IMR-90 (cell line): Measurements from ENCODE around the gene ANO10. TPM values are rescaled to one million over a fixed set of nuclear protein-coding genes. Genes with fewer than 3 reads are reported as not detected.

Experiments used
- microRNA-seq, 2 experiments: library from miRNA; stranded (forward) in 1 of 2; unstranded in 1 of 2; fragments of 10-50 nt in 1 of 2; fragments of <30 nt in 1 of 2; gene quantifications in 1 of 2; microRNA quantifications in 1 of 2; one replicate each; pipeline versions ENCODE3 to v1.1.0; 2013 to 2020; ENCODE audit not compliant: insufficient read depth in 1 of 2, insufficient read length in 1 of 2, unreplicated experiment in 1 of 2
- polyA plus RNA-seq, 3 experiments: library from polyadenylated mRNA; depleted of rRNA; stranded (reverse); fragments of >200 nt; gene quantifications; 2 replicates each; pipeline ENCODE4 v1.2.3, GENCODE V29; 2012; ENCODE audit warnings: low replicate concordance in 1 of 3
- small RNA-seq, 5 experiments: library from RNA; depleted of rRNA; stranded (forward); fragments of <200 nt; gene quantifications; one replicate each; pipeline ENCODE3, GENCODE V24; 2012
- total RNA-seq: library from RNA; depleted of rRNA; stranded (reverse); fragments of >200 nt; gene quantifications from 2 replicates; pipeline ENCODE4 v1.2.3, GENCODE V29; 2012; rRNA removed

Gene ANO10
- total and polyA plus RNA-seq, 2 of the 4 experiments (the other 2 are of a cell fraction), result 28.5 to 41.6 TPM

Small RNA genes lying within 50 kb of the gene (microRNA-seq; reads per million reads assigned to microRNA genes)
- gene RF00019 (ENCODE audit: insufficient read depth, insufficient read length), result not detected

Small RNA genes lying within 50 kb of the gene (small RNA-seq; reads per million reads assigned to genes)
- 0 reads per million in 5 experiments for gene RF00019

Other genes with a start within 250 kb of the ANO10 start
- 33.2 and 33.6 TPM in 2 replicates for gene ABHD5, start 68.9 kb upstream of the ANO10 start, total RNA-seq
- gene ABHD5, start 68.9 kb upstream of the ANO10 start, polyA plus RNA-seq (2012; rRNA removed), result 13.8 and 15.8 TPM in 2 replicates